Trophoblast cell (in vitro differentiated cells and primary cell): ENCODE data around the gene MGMT.

Experiments used
- DNase-seq, 2 donors: peaks; one replicate each; pipeline ENCODE4 v3.0.0-alpha.2; 2016
- H2AFZ ChIP-seq: 2 replicates; pipeline ENCODE4 v1.6.1; 2013; ENCODE audit warnings: low read length, moderate library complexity, mild to moderate bottlenecking; ENCODE audit not compliant: insufficient read depth, poor library complexity
- H2AK5ac ChIP-seq: 2 replicates; pipeline ENCODE4 v1.6.1; 2013; ENCODE audit warnings: mild to moderate bottlenecking, low read length
- H2BK120ac ChIP-seq: 2 replicates; pipeline ENCODE4 v1.6.1; 2013; ENCODE audit warnings: low read length, mild to moderate bottlenecking, moderate library complexity; ENCODE audit not compliant: insufficient read depth, poor library complexity
- H2BK12ac ChIP-seq: 2 replicates; pipeline ENCODE4 v1.6.1; 2013; ENCODE audit warnings: mild to moderate bottlenecking, low read length, moderate library complexity
- H2BK5ac ChIP-seq: 2 replicates; pipeline ENCODE4 v1.6.1; 2013; ENCODE audit warnings: low read length, low read depth, moderate library complexity, mild to moderate bottlenecking; ENCODE audit not compliant: poor library complexity
- H3K14ac ChIP-seq: 2 replicates; pipeline ENCODE4 v1.6.1; 2013; ENCODE audit warnings: mild to moderate bottlenecking, low read length
- H3K18ac ChIP-seq: 2 replicates; pipeline ENCODE4 v1.6.1; 2013; ENCODE audit warnings: mild to moderate bottlenecking, low read length
- H3K23ac ChIP-seq: 2 replicates; pipeline ENCODE4 v1.6.1; 2013; ENCODE audit warnings: low read length
- H3K27ac ChIP-seq: 2 replicates; pipeline ENCODE4 v1.5.1; 2013; ENCODE audit warnings: low read depth, mild to moderate bottlenecking, inconsistent platforms, low read length, moderate library complexity
- H3K27me3 ChIP-seq: 2 replicates; pipeline ENCODE4 v1.6.1; 2013; ENCODE audit warnings: inconsistent platforms, mild to moderate bottlenecking, low read length, moderate library complexity; ENCODE audit not compliant: insufficient read depth
- H3K36me3 ChIP-seq, 2 experiments: 1 replicate in 1 of 2; 2 replicates in 1 of 2; pipeline ENCODE4 v1.6.1; 2013; ENCODE audit warnings: low read length in 2 of 2, mild to moderate bottlenecking in 2 of 2, moderate library complexity in 1 of 2; ENCODE audit not compliant: insufficient read depth in 2 of 2, control insufficient read depth in 1 of 2
- H3K4ac ChIP-seq: 2 replicates; pipeline ENCODE4 v1.6.1; 2013; ENCODE audit warnings: low read depth, mild to moderate bottlenecking, low read length, moderate library complexity
- H3K4me1 ChIP-seq, 2 experiments: 1 replicate in 1 of 2; 2 replicates in 1 of 2; pipeline ENCODE4 v1.6.1; 2013; ENCODE audit warnings: low read length in 2 of 2, mild to moderate bottlenecking in 2 of 2, moderate library complexity in 1 of 2; ENCODE audit not compliant: insufficient read depth in 2 of 2, control insufficient read depth in 1 of 2
- H3K4me2 ChIP-seq: 2 replicates; pipeline ENCODE4 v1.6.1; 2013; ENCODE audit warnings: inconsistent platforms, mild to moderate bottlenecking, low read length, moderate library complexity
- H3K4me3 ChIP-seq: 2 replicates; pipeline ENCODE4 v1.5.1; 2013; ENCODE audit warnings: mild to moderate bottlenecking, low read depth, low read length, inconsistent platforms
- H3K79me1 ChIP-seq: one replicate; pipeline ENCODE4 v1.6.1; 2013; ENCODE audit warnings: low read length
- H3K79me2 ChIP-seq: 2 replicates; pipeline ENCODE4 v1.6.1; 2013; ENCODE audit warnings: low read length, mild to moderate bottlenecking; ENCODE audit not compliant: control insufficient read depth, insufficient read depth, poor library complexity
- H3K9ac ChIP-seq: 2 replicates; pipeline ENCODE4 v1.6.1; 2013; ENCODE audit warnings: mild to moderate bottlenecking, low read length
- H3K9me3 ChIP-seq: 2 replicates; pipeline ENCODE4 v1.6.1; 2013; ENCODE audit warnings: low read depth, mild to moderate bottlenecking, control low read depth, inconsistent platforms, low read length; ENCODE audit not compliant: insufficient read depth
- H4K12ac ChIP-seq: 2 replicates; pipeline ENCODE4 v1.6.1; 2013; ENCODE audit warnings: low read depth, mild to moderate bottlenecking, low read length, moderate library complexity
- H4K8ac ChIP-seq: 2 replicates; pipeline ENCODE4 v1.6.1; 2013; ENCODE audit warnings: low read depth, mild to moderate bottlenecking, low read length, moderate library complexity
- H4K91ac ChIP-seq: one replicate; pipeline ENCODE4 v1.6.1; 2013; ENCODE audit warnings: low read depth, mild to moderate bottlenecking, low read length, moderate library complexity
- WGBS: extraction: QIAGEN DNeasy Blood & Tissue Kit; methylation state at CpG from one replicate; pipeline ENCODE4 v1.1.7; 2013; ENCODE audit warnings: missing lambda C conversion rate; ENCODE audit not compliant: insufficient read length, insufficient coverage; ENCODE audit errors: extremely low coverage; 5-methylcytosine and 5-hydroxymethylcytosine counted together

Gene MGMT

GRCh38 chr10:129759214-129760002 lies 292.4 kb downstream of the MGMT start:
- no peak for DNase-seq
- H4K91ac ChIP-seq, result no peak overlapping the region

GRCh38 chr10:129760003-129760315 lies 292.9 kb downstream of the MGMT start:
- Histone ChIP-seq H3K4me3 (no peak overlapping the region), H4K8ac (no peak overlapping the region), H3K9ac (no peak overlapping the region), H2AK5ac (no peak overlapping the region), H3K23ac (no peak overlapping the region), H3K79me2 (no peaks in the 10 kb centered on the region), H3K4ac (no peak overlapping the region), H3K4me1 (no peaks in the 10 kb centered on the region), H3K27me3 (no peaks in the 10 kb centered on the region), H2AFZ (no peak overlapping the region), H3K14ac (no peak overlapping the region), H2BK120ac (no peak overlapping the region), H2BK12ac (no peak overlapping the region), H4K12ac (no peak overlapping the region), H2BK5ac (no peak overlapping the region), H3K18ac (no peak overlapping the region), H3K4me2 (no peak overlapping the region), H3K36me3 (peaks cover 0 to 2% of the 10 kb centered on the region in 2 experiments), H3K27ac (no peak overlapping the region), H3K9me3 (peaks cover 6% of the 10 kb centered on the region), H3K79me1 (no peaks in the 10 kb centered on the region), H4K91ac (no peak overlapping the region)
- whole genome bisulfite sequencing, result no CpG with 5 or more reads among the region's 11 CpGs
- no peak for DNase-seq

More at GRCh38 chr10:129759214-129760002, 292.4 kb downstream of the MGMT start:
- no peak overlapping the region for H2BK5ac ChIP-seq
- peaks cover 8% of the 10 kb centered on the region for H3K9me3 ChIP-seq
- H3K4ac ChIP-seq, result no peak overlapping the region
- H4K12ac ChIP-seq, result no peak overlapping the region
- H3K14ac ChIP-seq, result no peak overlapping the region
- H4K8ac ChIP-seq, result no peak overlapping the region
- no peak overlapping the region for H2AFZ ChIP-seq
- H3K4me2 ChIP-seq, result no peak overlapping the region
- no peak overlapping the region for H2BK12ac ChIP-seq
- peaks cover 0 to 2% of the 10 kb centered on the region in 2 experiments for H3K36me3 ChIP-seq
- H3K4me3 ChIP-seq, result no peak overlapping the region
- H3K27me3 ChIP-seq, result no peaks in the 10 kb centered on the region
- no peak overlapping the region for H3K9ac ChIP-seq
- H3K4me1 ChIP-seq, result no peaks in the 10 kb centered on the region
- H2AK5ac ChIP-seq, result no peak overlapping the region
- no peak overlapping the region for H2BK120ac ChIP-seq
- no peaks in the 10 kb centered on the region for H3K79me1 ChIP-seq
- H3K79me2 ChIP-seq, result no peaks in the 10 kb centered on the region
- no peak overlapping the region for H3K23ac ChIP-seq
- no peak overlapping the region for H3K18ac ChIP-seq
- no CpG with 5 or more reads among the region's 21 CpGs for WGBS
- H3K27ac ChIP-seq, result no peak overlapping the region

- no CpG with 5 or more reads among the region's 7 CpGs for WGBS
- H3K9ac ChIP-seq, result no peak overlapping the region
Observed at GRCh38 chr10:129760416-129760815, 293.4 kb downstream of the MGMT start.

GRCh38 chr10:129761197-129761972 lies 294.3 kb downstream of the MGMT start:
- H3K79me1 ChIP-seq, result no peaks in the 10 kb centered on the region
- no peak overlapping the region for H2BK12ac ChIP-seq
- H3K23ac ChIP-seq, result no peak overlapping the region
- H3K4me3 ChIP-seq, result no peak overlapping the region
- H3K4me2 ChIP-seq, result no peak overlapping the region
- H4K8ac ChIP-seq, result no peak overlapping the region
- H2BK5ac ChIP-seq, result no peak overlapping the region
- H3K14ac ChIP-seq, result no peak overlapping the region
- no peak for DNase-seq
- no peak overlapping the region for H2AFZ ChIP-seq
- no peak overlapping the region for H2BK120ac ChIP-seq
- H3K4ac ChIP-seq, result no peak overlapping the region
- no peaks in the 10 kb centered on the region for H3K4me1 ChIP-seq
- no peak overlapping the region for H4K91ac ChIP-seq
- no peak overlapping the region for H2AK5ac ChIP-seq
- no peaks in the 10 kb centered on the region for H3K27me3 ChIP-seq
- no peak overlapping the region for H4K12ac ChIP-seq
- peaks cover 0 to 2% of the 10 kb centered on the region in 2 experiments for H3K36me3 ChIP-seq
- no peak overlapping the region for H3K9ac ChIP-seq
- H3K9me3 ChIP-seq, result no peaks in the 10 kb centered on the region
- no CpG with 5 or more reads among the region's 24 CpGs for WGBS
- H3K79me2 ChIP-seq, result no peaks in the 10 kb centered on the region
- no peak overlapping the region for H3K27ac ChIP-seq
- H3K18ac ChIP-seq, result no peak overlapping the region

More at GRCh38 chr10:129760416-129760815, 293.4 kb downstream of the MGMT start:
- no peaks in the 10 kb centered on the region for H3K79me2 ChIP-seq
- H3K4me3 ChIP-seq, result no peak overlapping the region
- no peak overlapping the region for H4K12ac ChIP-seq
- no peaks in the 10 kb centered on the region for H3K4me1 ChIP-seq
- H3K9me3 ChIP-seq, result peaks cover 3% of the 10 kb centered on the region
- no peak overlapping the region for H2BK12ac ChIP-seq
- H3K4me2 ChIP-seq, result no peak overlapping the region
- no peak overlapping the region for H3K14ac ChIP-seq
- no peak overlapping the region for H3K23ac ChIP-seq
- no peak overlapping the region for H2BK120ac ChIP-seq
- peaks cover 0 to 2% of the 10 kb centered on the region in 2 experiments for H3K36me3 ChIP-seq
- no peak overlapping the region for H2AK5ac ChIP-seq
- no peak overlapping the region for H4K8ac ChIP-seq
- H2BK5ac ChIP-seq, result no peak overlapping the region
- no peak overlapping the region for H3K18ac ChIP-seq
- no peak overlapping the region for H2AFZ ChIP-seq
- no peaks in the 10 kb centered on the region for H3K27me3 ChIP-seq
- no peak overlapping the region for H4K91ac ChIP-seq
- no peak for DNase-seq
- no peak overlapping the region for H3K4ac ChIP-seq
- H3K27ac ChIP-seq, result no peak overlapping the region
- H3K79me1 ChIP-seq, result no peaks in the 10 kb centered on the region
